ENCODE results near the gene NEUROD2.

GRCh38 chr17:39642291-39643074 is 34.8 kb upstream of the NEUROD2 start:
- TF ChIP-seq CTCF (IDR thresholded peaks at IDR 0.05; ENCODE audit: extremely low read depth in 1 of 2, insufficient read depth in 1 of 2, low read depth in 1 of 2, low read length in 2 of 2) (no peak), POLR2A (IDR thresholded peaks at IDR 0.05; ENCODE audit: low read depth, low read length) (no peak), MAX (IDR thresholded peaks at IDR 0.05; ENCODE audit: insufficient read depth, insufficient read length) (no peak), EZH2 (IDR thresholded peaks at IDR 0.05; ENCODE audit: borderline replicate concordance, low read depth, low read length, severe bottlenecking) (no peak), FOS (IDR thresholded peaks at IDR 0.05; ENCODE audit: borderline replicate concordance, insufficient read depth, low read length) (no peak), POLR2AphosphoS5 (IDR thresholded peaks at IDR 0.05; ENCODE audit: insufficient read depth, low read depth, low read length) (no peak), JUN (IDR thresholded peaks at IDR 0.05; ENCODE audit: borderline replicate concordance, insufficient read depth, insufficient read length, low read depth) (no peak)

Data from endothelial cell of umbilical vein (primary cell).